ENCODE measurements around the gene SOHLH1.

Gene SOHLH1

GRCh38 chr9:135728436-135729110, 29.3 kb upstream of the SOHLH1 start:
- no peak for DNase-seq

GRCh38 chr9:135727257-135727875, 28.1 kb upstream of the SOHLH1 start:
- no peak for DNase-seq

GRCh38 chr9:135726138-135726853, 27.0 kb upstream of the SOHLH1 start:
- DNase-seq = no peak

GRCh38 chr9:135724186-135724787, 25.0 kb upstream of the SOHLH1 start:
- no peak for DNase-seq

- DNase-seq = no peak
Observed at GRCh38 chr9:135722365-135722764, 23.1 kb upstream of the SOHLH1 start.

- DNase-seq = no peak
Observed at GRCh38 chr9:135719472-135719871, 20.2 kb upstream of the SOHLH1 start.

GRCh38 chr9:135718616-135719015, 19.3 kb upstream of the SOHLH1 start:
- DNase-seq = no peak

GRCh38 chr9:135717410-135717809, 18.1 kb upstream of the SOHLH1 start:
- DNase-seq = no peak

GRCh38 chr9:135716045-135716444, 16.8 kb upstream of the SOHLH1 start:
- no peak for DNase-seq

- no peak for DNase-seq
Observed at GRCh38 chr9:135715056-135715595, 15.8 kb upstream of the SOHLH1 start.

GRCh38 chr9:135714242-135715055, 15.2 kb upstream of the SOHLH1 start:
- no peak for DNase-seq

- DNase-seq = no peak
Observed at GRCh38 chr9:135712613-135713295, 13.5 kb upstream of the SOHLH1 start.

GRCh38 chr9:135711881-135712280, 12.6 kb upstream of the SOHLH1 start:
- DNase-seq = no peak

GRCh38 chr9:135711391-135711790, 12.1 kb upstream of the SOHLH1 start:
- DNase-seq = no peak

GRCh38 chr9:135708164-135708563, 8.9 kb upstream of the SOHLH1 start:
- DNase-seq = no peak

GRCh38 chr9:135707252-135708138, 8.2 kb upstream of the SOHLH1 start:
- no peak for DNase-seq

GRCh38 chr9:135706288-135706687, 7.0 kb upstream of the SOHLH1 start:
- DNase-seq = no peak

- no peak for DNase-seq
Observed at GRCh38 chr9:135705376-135705775, 6.1 kb upstream of the SOHLH1 start.

GRCh38 chr9:135704483-135704882, 5.2 kb upstream of the SOHLH1 start:
- DNase-seq = no peak

- no peak for DNase-seq
Observed at GRCh38 chr9:135703726-135704125, 4.4 kb upstream of the SOHLH1 start.
